ENCODE results near the gene VPS13D.
"Not testable (repeated sequence)": the region's sequence is repeated elsewhere in the genome, so short reads cannot be mapped to it uniquely, and the experiment has no call there.

Gene VPS13D

GRCh38 chr1:12324423-12324822 lies 94.6 kb downstream of the VPS13D start:
- H3K4me2 ChIP-seq (ENCODE audit: low read length): no peak overlapping the region
- H4K5ac ChIP-seq (ENCODE audit: low read length): no peak overlapping the region
- H3K56ac ChIP-seq (ENCODE audit: low read length): no peak overlapping the region
- H3K23ac ChIP-seq (ENCODE audit: low read length): no peak overlapping the region
- H2BK15ac ChIP-seq (replicated peaks; ENCODE audit: low read depth): no peak overlapping the region
- no CpG with 5 or more reads among the region's 3 CpGs for WGBS (ENCODE audit: extremely low coverage, insufficient coverage, low lambda C conversion rate)
- H3K27ac ChIP-seq (ENCODE audit: low read depth, low read length): no peak overlapping the region
- no peak overlapping the region for H2AK5ac ChIP-seq (ENCODE audit: low read length)
- no peaks in the 10 kb centered on the region for H3K79me2 ChIP-seq (ENCODE audit: control insufficient read depth, insufficient read depth, low read length)
- no peaks in the 10 kb centered on the region for H3K36me3 ChIP-seq (ENCODE audit: control insufficient read depth, insufficient read depth, low read length)
- no peaks in the 10 kb centered on the region for H3K4me1 ChIP-seq (ENCODE audit: control insufficient read depth, low read depth, low read length)
- no peak overlapping the region for H2BK120ac ChIP-seq (ENCODE audit: low read depth, low read length)
- H3K4ac ChIP-seq (ENCODE audit: low read depth, low read length): no peak overlapping the region
- no peak overlapping the region for H3K9ac ChIP-seq (ENCODE audit: low read length)
- no peak overlapping the region for H4K8ac ChIP-seq (ENCODE audit: low read depth, low read length)
- peak; percentile 69 for DNase-seq
- H2BK5ac ChIP-seq (ENCODE audit: low read length): no peak overlapping the region
- no peaks in the 10 kb centered on the region for H3K27me3 ChIP-seq (ENCODE audit: insufficient read depth, low read length, poor library complexity)
- no peaks in the 10 kb centered on the region for H3K79me1 ChIP-seq (ENCODE audit: low read length)
- H3K4me3 ChIP-seq (ENCODE audit: low read length): no peak overlapping the region
- H3K18ac ChIP-seq (ENCODE audit: low read length): no peak overlapping the region

GRCh38 chr1:12324973-12325372 lies 95.1 kb downstream of the VPS13D start:
- H3K27ac ChIP-seq (ENCODE audit: low read depth, low read length); H3K9ac ChIP-seq (ENCODE audit: low read length); H2AK5ac ChIP-seq (ENCODE audit: low read length); H3K56ac ChIP-seq (ENCODE audit: low read length); H3K27me3 ChIP-seq (ENCODE audit: insufficient read depth, low read length, poor library complexity); H3K4me1 ChIP-seq (ENCODE audit: control insufficient read depth, low read depth, low read length); H2BK120ac ChIP-seq (ENCODE audit: low read depth, low read length); H3K36me3 ChIP-seq (ENCODE audit: control insufficient read depth, insufficient read depth, low read length); H3K4me2 ChIP-seq (ENCODE audit: low read length); H3K18ac ChIP-seq (ENCODE audit: low read length); H4K5ac ChIP-seq (ENCODE audit: low read length); H3K23ac ChIP-seq (ENCODE audit: low read length); H3K4ac ChIP-seq (ENCODE audit: low read depth, low read length); H2BK5ac ChIP-seq (ENCODE audit: low read length); DNase-seq; H2BK15ac ChIP-seq (replicated peaks; ENCODE audit: low read depth); H4K8ac ChIP-seq (ENCODE audit: low read depth, low read length); H3K4me3 ChIP-seq (ENCODE audit: low read length); H3K79me2 ChIP-seq (ENCODE audit: control insufficient read depth, insufficient read depth, low read length); H3K79me1 ChIP-seq (ENCODE audit: low read length): not testable (repeated sequence)
- WGBS (ENCODE audit: extremely low coverage, insufficient coverage, low lambda C conversion rate): no CpG with 5 or more reads among the region's 5 CpGs

GRCh38 chr1:12326986-12327385 lies 97.2 kb downstream of the VPS13D start:
- H4K8ac ChIP-seq (ENCODE audit: low read depth, low read length): no peak overlapping the region

GRCh38 chr1:12327566-12327965 lies 97.7 kb downstream of the VPS13D start:
- no peak for DNase-seq
- Histone ChIP-seq H3K4me3 (ENCODE audit: low read length) (no peak overlapping the region), H3K36me3 (ENCODE audit: control insufficient read depth, insufficient read depth, low read length) (no peaks in the 10 kb centered on the region), H3K4ac (ENCODE audit: low read depth, low read length) (no peak overlapping the region), H3K56ac (ENCODE audit: low read length) (no peak overlapping the region), H3K4me2 (ENCODE audit: low read length) (no peak overlapping the region), H3K27ac (ENCODE audit: low read depth, low read length) (no peak overlapping the region), H4K8ac (ENCODE audit: low read depth, low read length) (no peak overlapping the region), H3K4me1 (ENCODE audit: control insufficient read depth, low read depth, low read length) (no peaks in the 10 kb centered on the region), H3K9ac (ENCODE audit: low read length) (no peak overlapping the region), H3K23ac (ENCODE audit: low read length) (no peak overlapping the region), H2BK15ac (replicated peaks; ENCODE audit: low read depth) (no peak overlapping the region), H2BK120ac (ENCODE audit: low read depth, low read length) (no peak overlapping the region), H2BK5ac (ENCODE audit: low read length) (no peak overlapping the region), H2AK5ac (ENCODE audit: low read length) (no peak overlapping the region), H3K18ac (ENCODE audit: low read length) (no peak overlapping the region), H3K79me1 (ENCODE audit: low read length) (no peaks in the 10 kb centered on the region), H3K79me2 (ENCODE audit: control insufficient read depth, insufficient read depth, low read length) (no peaks in the 10 kb centered on the region), H3K27me3 (ENCODE audit: insufficient read depth, low read length, poor library complexity) (no peaks in the 10 kb centered on the region), H4K5ac (ENCODE audit: low read length) (no peak overlapping the region)
- no CpG with 5 or more reads among the region's 7 CpGs for WGBS (ENCODE audit: extremely low coverage, insufficient coverage, low lambda C conversion rate)

More at GRCh38 chr1:12326986-12327385, 97.2 kb downstream of the VPS13D start:
- DNase-seq: no peak
- Histone ChIP-seq H3K79me2 (ENCODE audit: control insufficient read depth, insufficient read depth, low read length) (no peaks in the 10 kb centered on the region), H3K56ac (ENCODE audit: low read length) (no peak overlapping the region), H3K79me1 (ENCODE audit: low read length) (no peaks in the 10 kb centered on the region), H3K4ac (ENCODE audit: low read depth, low read length) (no peak overlapping the region), H2BK5ac (ENCODE audit: low read length) (no peak overlapping the region), H2AK5ac (ENCODE audit: low read length) (no peak overlapping the region), H4K5ac (ENCODE audit: low read length) (no peak overlapping the region), H2BK15ac (replicated peaks; ENCODE audit: low read depth) (no peak overlapping the region), H3K4me2 (ENCODE audit: low read length) (no peak overlapping the region), H3K23ac (ENCODE audit: low read length) (no peak overlapping the region), H3K27ac (ENCODE audit: low read depth, low read length) (no peak overlapping the region), H3K18ac (ENCODE audit: low read length) (no peak overlapping the region), H3K36me3 (ENCODE audit: control insufficient read depth, insufficient read depth, low read length) (no peaks in the 10 kb centered on the region), H3K4me1 (ENCODE audit: control insufficient read depth, low read depth, low read length) (no peaks in the 10 kb centered on the region), H3K4me3 (ENCODE audit: low read length) (no peak overlapping the region), H3K9ac (ENCODE audit: low read length) (no peak overlapping the region), H2BK120ac (ENCODE audit: low read depth, low read length) (no peak overlapping the region), H3K27me3 (ENCODE audit: insufficient read depth, low read length, poor library complexity) (no peaks in the 10 kb centered on the region)
- WGBS (ENCODE audit: extremely low coverage, insufficient coverage, low lambda C conversion rate): no CpG with 5 or more reads among the region's 5 CpGs

- Histone ChIP-seq H3K4me3 (ENCODE audit: low read length) (no peak overlapping the region), H3K4me1 (ENCODE audit: control insufficient read depth, low read depth, low read length) (no peaks in the 10 kb centered on the region), H2BK15ac (replicated peaks; ENCODE audit: low read depth) (no peak overlapping the region), H3K4me2 (ENCODE audit: low read length) (no peak overlapping the region), H3K18ac (ENCODE audit: low read length) (no peak overlapping the region), H3K79me1 (ENCODE audit: low read length) (no peaks in the 10 kb centered on the region), H4K8ac (ENCODE audit: low read depth, low read length) (no peak overlapping the region), H4K5ac (ENCODE audit: low read length) (no peak overlapping the region), H3K56ac (ENCODE audit: low read length) (no peak overlapping the region), H3K27me3 (ENCODE audit: insufficient read depth, low read length, poor library complexity) (no peaks in the 10 kb centered on the region), H2BK120ac (ENCODE audit: low read depth, low read length) (no peak overlapping the region), H3K23ac (ENCODE audit: low read length) (no peak overlapping the region), H3K9ac (ENCODE audit: low read length) (no peak overlapping the region), H3K36me3 (ENCODE audit: control insufficient read depth, insufficient read depth, low read length) (no peaks in the 10 kb centered on the region), H3K79me2 (ENCODE audit: control insufficient read depth, insufficient read depth, low read length) (no peaks in the 10 kb centered on the region), H3K4ac (ENCODE audit: low read depth, low read length) (no peak overlapping the region), H3K27ac (ENCODE audit: low read depth, low read length) (no peak overlapping the region), H2BK5ac (ENCODE audit: low read length) (no peak overlapping the region), H2AK5ac (ENCODE audit: low read length) (no peak overlapping the region)
- no peak for DNase-seq
- WGBS (ENCODE audit: extremely low coverage, insufficient coverage, low lambda C conversion rate): no CpG with 5 or more reads among the region's 11 CpGs
Measured at GRCh38 chr1:12333036-12333785, 103.4 kb downstream of the VPS13D start.

- no peak overlapping the region for H2BK5ac ChIP-seq (ENCODE audit: low read length)
- no peak overlapping the region for H3K4me3 ChIP-seq (ENCODE audit: low read length)
- H3K27me3 ChIP-seq (ENCODE audit: insufficient read depth, low read length, poor library complexity): no peaks in the 10 kb centered on the region
- H4K8ac ChIP-seq (ENCODE audit: low read depth, low read length): no peak overlapping the region
- H3K79me1 ChIP-seq (ENCODE audit: low read length): no peaks in the 10 kb centered on the region
- H2BK15ac ChIP-seq (replicated peaks; ENCODE audit: low read depth): no peak overlapping the region
- H3K79me2 ChIP-seq (ENCODE audit: control insufficient read depth, insufficient read depth, low read length): no peaks in the 10 kb centered on the region
- no peaks in the 10 kb centered on the region for H3K36me3 ChIP-seq (ENCODE audit: control insufficient read depth, insufficient read depth, low read length)
- no peak overlapping the region for H3K56ac ChIP-seq (ENCODE audit: low read length)
- WGBS (ENCODE audit: extremely low coverage, insufficient coverage, low lambda C conversion rate): no CpG with 5 or more reads among the region's 4 CpGs
- no peak for DNase-seq
- H3K4me2 ChIP-seq (ENCODE audit: low read length): no peak overlapping the region
- no peak overlapping the region for H3K27ac ChIP-seq (ENCODE audit: low read depth, low read length)
- no peaks in the 10 kb centered on the region for H3K4me1 ChIP-seq (ENCODE audit: control insufficient read depth, low read depth, low read length)
- no peak overlapping the region for H3K4ac ChIP-seq (ENCODE audit: low read depth, low read length)
- no peak overlapping the region for H3K18ac ChIP-seq (ENCODE audit: low read length)
- no peak overlapping the region for H2BK120ac ChIP-seq (ENCODE audit: low read depth, low read length)
- no peak overlapping the region for H3K23ac ChIP-seq (ENCODE audit: low read length)
- no peak overlapping the region for H2AK5ac ChIP-seq (ENCODE audit: low read length)
- H4K5ac ChIP-seq (ENCODE audit: low read length): no peak overlapping the region
- no peak overlapping the region for H3K9ac ChIP-seq (ENCODE audit: low read length)
Measured at GRCh38 chr1:12335815-12336214, 106.0 kb downstream of the VPS13D start.
